HepG2 (cell line): Measurements from ENCODE around the gene HECTD1. TPM values are rescaled to one million over a fixed set of nuclear protein-coding genes. Genes with fewer than 3 reads are reported as not detected.
A peak's percentile ranks its signal among the peaks of the same experiment; 100 is the strongest.

Source experiments
- ATAC-seq: fragments of 200-7000 bp; cut with Tn5 transposase; 3 replicates; pipeline ENCODE4 v1.9.1; 2020; ENCODE audit warnings: mild to moderate bottlenecking, moderate library complexity
- BruUV-seq: library from RNA; stranded (reverse); fragments of 400-500 nt; replicated peaks from 2 replicates; lab custom pipeline; 2021; lab: Mats Ljungman, UMichigan
- CTCF ChIA-PET: fragments of 300-600 bp; formaldehyde crosslinking; extraction: SDS; loops from one replicate; lab custom pipeline; 2021; ENCODE audit warnings: low total read pairs, inconsistent platforms, low intra/inter-chr PET ratio; lab: Yijun Ruan, JAX
- POLR2A ChIA-PET: fragments of 350-600 bp; sonication (Branson Sonifier 250); formaldehyde crosslinking; loops from one replicate; lab custom pipeline; 2020; ENCODE audit warnings: antibody characterized with exemption, inconsistent platforms; lab: Yijun Ruan, JAX
- DNase-seq: peaks from one replicate; pipeline ENCODE4 v3.0.0-alpha.2; 2015; ENCODE audit warnings: low spot score
- FAIRE-seq: peaks from 3 replicates; lab custom pipeline; 2011; peaks lifted over from hg19 to GRCh38; lab: Jason Lieb, UNC
- H2AFZ ChIP-seq: one replicate; pipeline ENCODE4 v1.6.1; 2011; ENCODE audit warnings: low read length, inconsistent platforms
- H3K27ac ChIP-seq: fragments of 300-600 bp; 3 replicates; pipeline ENCODE4 v1.8.0; 2011; ENCODE audit warnings: mixed run types, mild to moderate bottlenecking, mixed read lengths, low read length, inconsistent platforms; ENCODE audit not compliant: insufficient read depth; ENCODE audit errors: extremely low read length
- H3K27me3 ChIP-seq, 2 experiments: fragments of 200-600 bp in 1 of 2; 2 replicates in 1 of 2; 3 replicates in 1 of 2; pipeline versions ENCODE4 v1.6.0 to v1.8.0; 2011; ENCODE audit warnings: low read length in 2 of 2, mild to moderate bottlenecking in 2 of 2, moderate library complexity in 2 of 2, inconsistent platforms in 1 of 2; ENCODE audit not compliant: insufficient read depth in 2 of 2, control insufficient read depth in 1 of 2
- H3K36me3 ChIP-seq, 2 experiments: fragments of 200-600 bp in 1 of 2; replicated peaks in 1 of 2; 2 replicates in 1 of 2; 3 replicates in 1 of 2; pipeline versions ENCODE4 v1.5.1 to v1.8.0; 2011; ENCODE audit warnings: low read length in 2 of 2, inconsistent platforms in 1 of 2; ENCODE audit not compliant: insufficient read depth in 2 of 2, control insufficient read depth in 1 of 2
- H3K4me1 ChIP-seq: 2 replicates; pipeline ENCODE4 v1.5.1; 2012; ENCODE audit warnings: low read length, inconsistent platforms; ENCODE audit not compliant: insufficient read depth
- H3K4me2 ChIP-seq: 2 replicates; pipeline ENCODE4 v1.6.0; 2011; ENCODE audit warnings: low read depth, low read length, inconsistent platforms
- H3K4me3 ChIP-seq, 3 experiments: fragments of 200-600 bp in 1 of 3; sonication (generic), shearing (Covaris generic) in 1 of 3; replicated peaks in 1 of 3; 2 replicates each; pipeline ENCODE4 v1.5.1; 2011 to 2016; ENCODE audit warnings: low read length in 3 of 3, inconsistent platforms in 2 of 3, low read depth in 2 of 3, mild to moderate bottlenecking in 2 of 3, control low read depth in 1 of 3, mixed read lengths in 1 of 3; ENCODE audit not compliant: insufficient read depth in 1 of 3
- H3K79me2 ChIP-seq: one replicate; pipeline ENCODE4 v1.6.1; 2011; ENCODE audit warnings: low read length, inconsistent platforms; ENCODE audit not compliant: insufficient read depth
- H3K9ac ChIP-seq: 2 replicates; pipeline ENCODE4 v1.6.0; 2011; ENCODE audit warnings: mild to moderate bottlenecking, low read depth, low read length, inconsistent platforms; ENCODE audit not compliant: insufficient read depth
- H3K9me3 ChIP-seq: 2 replicates; pipeline ENCODE4 v1.5.1; 2012; ENCODE audit warnings: mild to moderate bottlenecking, low read length
- H4K20me1 ChIP-seq: 2 replicates; pipeline ENCODE4 v1.6.0; 2011; ENCODE audit warnings: inconsistent platforms, mild to moderate bottlenecking, low read length, moderate library complexity; ENCODE audit not compliant: insufficient read depth
- CAMTA2 ChIP-seq: sonication (generic); formaldehyde crosslinking; IDR thresholded peaks from 2 replicates; pipeline ENCODE4 v1.4.0; 2020; ENCODE audit warnings: mild to moderate bottlenecking, missing genetic modification reagents, borderline replicate concordance
- CERS6 ChIP-seq: sonication (generic); formaldehyde crosslinking; IDR thresholded peaks from 2 replicates; pipeline ENCODE4 v1.5.0; 2020; ENCODE audit warnings: missing genetic modification reagents
- KDM5B ChIP-seq: sonication (generic); formaldehyde crosslinking; IDR thresholded peaks from 2 replicates; pipeline ENCODE4 v1.4.0; 2020; ENCODE audit warnings: missing genetic modification reagents, mild to moderate bottlenecking, borderline replicate concordance
- KLF11 ChIP-seq: IDR thresholded peaks from 2 replicates; pipeline ENCODE4 v1.6.1; 2016; ENCODE audit warnings: missing compliant biosample characterization
- USF2 ChIP-seq, 2 experiments: sonication (generic) in 1 of 2; formaldehyde crosslinking in 1 of 2; IDR thresholded peaks; 2 replicates each; pipeline versions ENCODE4 v1.5.1 to v1.6.1; 2011 to 2020; ENCODE audit warnings: borderline replicate concordance in 1 of 2, low read depth in 1 of 2, low read length in 1 of 2, mild to moderate bottlenecking in 1 of 2, missing genetic modification reagents in 1 of 2, moderate library complexity in 1 of 2
- XRCC5 ChIP-seq: fragments of 200-400 bp; formaldehyde crosslinking; optimal IDR thresholded peaks from 2 replicates; pipeline ENCODE3; 2017; ENCODE audit warnings: mild to moderate bottlenecking, low read length
- ZHX1 ChIP-seq: sonication (generic); formaldehyde crosslinking; IDR thresholded peaks from 2 replicates; pipeline ENCODE4 v1.8.1; 2022; ENCODE audit warnings: low read depth, mild to moderate bottlenecking, missing genetic modification reagents
- ZNF639 ChIP-seq: conservative IDR thresholded peaks from 2 replicates; pipeline ENCODE4 v1.6.1; 2018; ENCODE audit warnings: missing genetic modification reagents
- ZNF737 ChIP-seq: sonication (generic); formaldehyde crosslinking; IDR thresholded peaks from 2 replicates; pipeline ENCODE4 v1.5.0; 2020; ENCODE audit warnings: missing genetic modification reagents, mild to moderate bottlenecking, borderline replicate concordance
- ZNF777 ChIP-seq: sonication (generic); formaldehyde crosslinking; IDR thresholded peaks from 2 replicates; pipeline ENCODE4 v1.4.0; 2020; ENCODE audit warnings: missing genetic modification reagents
- WGBS: methylation state at CpG from one replicate; pipeline ENCODE4 v1.1.6; 2017; ENCODE audit warnings: low lambda C conversion rate; 5-methylcytosine and 5-hydroxymethylcytosine counted together
- in situ Hi-C: cut with HindIII; loops from 2 replicates; pipeline ENCODE4 v1.10.0; 2017; ENCODE audit warnings: low pct_unique_long_range_greater_than_20kb; ENCODE audit not compliant: extremely low pct_ligation_motif_present
- intact Hi-C: fragments of 100-400 bp; cut with micrococcal nuclease; formaldehyde crosslinking; loops from one replicate; pipeline ENCODE4 v1.10.0; 2022; ENCODE audit not compliant: unreplicated experiment
- polyA plus RNA-seq, 8 experiments: library from polyadenylated mRNA; depleted of rRNA in 3 of 8; stranded (reverse) in 7 of 8; unstranded in 1 of 8; fragments of >200 nt; fragmentation: Illumina TruSeq in 4 of 8; extraction: Trizol in 4 of 8; gene quantifications; 2 replicates each; pipeline versions ENCODE4 v1.2.1 to v1.2.3, GENCODE V29; 2011 to 2016; ENCODE audit warnings: low read depth in 4 of 8, missing spikeins in 1 of 8, mixed read lengths in 1 of 8; ENCODE audit not compliant: insufficient read depth in 1 of 8
- total RNA-seq, 5 experiments: library from RNA; depleted of rRNA; stranded (reverse); fragments of >200 nt; fragmentation: Illumina TruSeq; extraction: Trizol; gene quantifications; 2 replicates each; pipeline ENCODE4 v1.2.3, GENCODE V29; 2016; ENCODE audit warnings: low read depth in 1 of 5

The HECTD1 gene
- total and polyA plus RNA-seq, 2 of the 13 experiments (the other 11 are each of a cell fraction or from before 2014, with no cell fraction given) = 312 to 560 TPM

GRCh38 chr14:31230573-31230958, 23.0 kb upstream of the HECTD1 start (continued):
- TF ChIP-seq CERS6 (CRISPR knock-in tag) (no peak), CAMTA2 (CRISPR knock-in tag) (no peak), USF2 (IDR thresholded peaks at IDR 0.05; ENCODE audit: low read depth, low read length) (no peak), USF2 (CRISPR knock-in tag; IDR thresholded peaks at IDR 0.05; ENCODE audit: borderline replicate concordance) (peak; percentile 16; the same call in 1 of the 2 replicates)
- TF ChIP-seq, all 625 proteins: peak for 4

GRCh38 chr14:31229638-31230572, 22.3 kb upstream of the HECTD1 start:
- H3K4me2 ChIP-seq = peak overlapping the region; percentile 61
- ATAC-seq = peak; percentile 99
- peak overlapping the region; percentile 0 to 14 (median 1); a peak in 1 of 6 replicates for H3K4me3 ChIP-seq
- peak; percentile 99 for FAIRE-seq
- H3K79me2 ChIP-seq = no peaks in the 10 kb centered on the region
- H2AFZ ChIP-seq = no peak overlapping the region
- DNase-seq = peak; percentile 100
- peak overlapping the region; percentile 48 for H3K9ac ChIP-seq
- H3K27me3 ChIP-seq = no peaks in the 10 kb centered on the region
- CTCF ChIA-PET = interaction anchor here (1.5 kb wide), 1 partner anchor 32 kb away, joined by 3 read pairs; no protein-coding TSS in a partner anchor
- H3K9me3 ChIP-seq = no peaks in the 10 kb centered on the region
- H3K27ac ChIP-seq = peak overlapping the region; percentile 72
- no peaks in the 10 kb centered on the region for H3K36me3 ChIP-seq
- intact Hi-C loops = loop anchor here (1.0 kb wide), 3 partner anchors 22 to 32 kb away; no protein-coding TSS in a partner anchor
- POLR2A ChIA-PET = interaction anchor here (0.6 to 6.9 kb wide), 20 partner anchors 11 to 331 kb away, joined by 3 to 178 read pairs (median 4); partner anchors contain the start of genes DTD2, HEATR5A, HECTD1 and NUBPL
- H4K20me1 ChIP-seq = no peaks in the 10 kb centered on the region
- WGBS = 34% methylated on average over 17 of the region's 17 CpGs
- in situ Hi-C loops = no loop called here
- peaks cover 62% of the 10 kb centered on the region for H3K4me1 ChIP-seq
- BruUV-seq = TSS peak; percentile 99
- TF ChIP-seq ZHX1 (peak; percentile 99), ZNF737 (CRISPR knock-in tag) (no peak), ZNF777 (CRISPR knock-in tag) (no peak; the same call in none of the 2 replicates), CERS6 (CRISPR knock-in tag) (no peak), XRCC5 (peak; percentile 98), KDM5B (CRISPR knock-in tag) (no peak), KLF11 (CRISPR knock-in tag) (peak; percentile 98), ZNF639 (CRISPR knock-in tag) (peak; percentile 98)
